Measurements from ENCODE around the gene UQCRQ. TPM values are rescaled to one million over a fixed set of nuclear protein-coding genes. Genes with fewer than 3 reads are reported as not detected.

UQCRQ gene
- total RNA-seq, 1 experiment from 2014 or later = 306 TPM

GRCh38 chr5:132860742-132861141 lies 5.7 kb upstream of the UQCRQ start:
- H3T11ph ChIP-seq (ENCODE audit: low read length) = no peak overlapping the region
- H3K18ac ChIP-seq (ENCODE audit: insufficient read length, low read depth, low read length) = no peak overlapping the region
- no peak for TF ChIP-seq CTCF (conservative IDR thresholded peaks at IDR 0.05)
- Mint-ChIP-seq H3K27ac (no peak overlapping the region), H3K27me3 (ENCODE audit: low read depth) (peaks cover 2% of the 10 kb centered on the region), H3K4me3 (no peak overlapping the region), H3K9me3 (no peaks in the 10 kb centered on the region), H3K4me1 (peaks cover 17 to 19% of the 10 kb centered on the region in 2 experiments), H3K36me3 (ENCODE audit: insufficient read depth in 1 of 3, low read depth in 3 of 3) (no peaks in the 10 kb centered on the region)
- H4K8ac ChIP-seq (replicated peaks; ENCODE audit: insufficient read length, low read depth, low read length) = no peak overlapping the region
- no peak overlapping the region for H2BK15ac ChIP-seq (ENCODE audit: low read depth, low read length)
- no peak overlapping the region for H3K27ac ChIP-seq (ENCODE audit: insufficient read length, low read depth, low read length)
- no peak overlapping the region for H2BK120ac ChIP-seq (ENCODE audit: low read depth, low read length, poor library complexity, severe bottlenecking)
- no peak overlapping the region for H3K14ac ChIP-seq (ENCODE audit: insufficient read depth, low read length)
- no peaks in the 10 kb centered on the region for H4K20me1 ChIP-seq (ENCODE audit: control insufficient read depth, insufficient read depth, insufficient read length)
- H4K91ac ChIP-seq (ENCODE audit: insufficient read length, low read depth, low read length) = no peak overlapping the region
- no peak overlapping the region for H3K23ac ChIP-seq (ENCODE audit: insufficient read length, low read depth, low read length)
- no peak overlapping the region for H2BK12ac ChIP-seq (ENCODE audit: insufficient read length, low read depth, low read length)
- no peak overlapping the region for H2AFZ ChIP-seq (ENCODE audit: low read length)
- WGBS (ENCODE audit: extremely low coverage, insufficient read length, low lambda C conversion rate) = no CpG with 5 or more reads among the region's 5 CpGs
- no peak for DNase-seq
- H2AK5ac ChIP-seq (ENCODE audit: insufficient read length, low read length) = no peak overlapping the region
- H4K5ac ChIP-seq (ENCODE audit: insufficient read length, low read depth, low read length) = no peak overlapping the region
- H2BK20ac ChIP-seq (ENCODE audit: low read depth, low read length, poor library complexity, severe bottlenecking) = no peak overlapping the region
- H3K4ac ChIP-seq (ENCODE audit: low read depth, low read length) = no peak overlapping the region
- no peaks in the 10 kb centered on the region for H3K27me3 ChIP-seq (ENCODE audit: insufficient read depth, low read length)
- no peak overlapping the region for H3K56ac ChIP-seq (ENCODE audit: insufficient read length, low read depth, low read length)
- H3K9me3 ChIP-seq (ENCODE audit: control insufficient read depth, low read depth, low read length) = no peaks in the 10 kb centered on the region
- H2BK5ac ChIP-seq (ENCODE audit: insufficient read length, low read length) = no peak overlapping the region
- H3K9ac ChIP-seq (ENCODE audit: extremely low read depth, insufficient read length, low read length) = no peak overlapping the region
- H3K79me1 ChIP-seq (ENCODE audit: insufficient read depth, low read depth, low read length, poor library complexity, severe bottlenecking) = no peaks in the 10 kb centered on the region
- H3K4me1 ChIP-seq (ENCODE audit: insufficient read depth, low read length) = peaks cover 5% of the 10 kb centered on the region; the same call in 1 of the 2 replicates
- H3K79me2 ChIP-seq (ENCODE audit: insufficient read depth, low read length) = no peaks in the 10 kb centered on the region
- H3K23me2 ChIP-seq (ENCODE audit: insufficient read length, low read depth, low read length, poor library complexity, severe bottlenecking) = peaks cover 4% of the 10 kb centered on the region
- H3K4me2 ChIP-seq (ENCODE audit: insufficient read depth, insufficient read length, low read length) = no peak overlapping the region

Data from H9 (cell line).